H9 (cell line): ENCODE measurements around the gene SCRN1. TPM values are rescaled to one million over a fixed set of nuclear protein-coding genes. Genes with fewer than 3 reads are reported as not detected.

Experiments used
- DNase-seq: peaks from one replicate; pipeline ENCODE4 v3.0.0-alpha.2; 2017
- H2AFZ ChIP-seq: one replicate; pipeline ENCODE4 v1.6.1; 2013; ENCODE audit warnings: mild to moderate bottlenecking, low read length, control low read depth, moderate library complexity
- H2AK5ac ChIP-seq: 2 replicates; pipeline ENCODE4 v1.6.1; 2013; ENCODE audit warnings: low read length, control low read depth, mixed read lengths; ENCODE audit not compliant: insufficient read length
- H2BK120ac ChIP-seq: one replicate; pipeline ENCODE4 v1.6.1; 2013; ENCODE audit warnings: low read depth, mild to moderate bottlenecking, low read length, control low read depth, inconsistent platforms; ENCODE audit not compliant: poor library complexity, severe bottlenecking
- H2BK12ac ChIP-seq: 2 replicates; pipeline ENCODE4 v1.6.1; 2013; ENCODE audit warnings: low read length, control low read depth, mixed read lengths, low read depth; ENCODE audit not compliant: insufficient read length
- H2BK15ac ChIP-seq: 2 replicates; pipeline ENCODE4 v1.6.1; 2013; ENCODE audit warnings: low read depth, low read length, control low read depth
- H2BK20ac ChIP-seq: one replicate; pipeline ENCODE4 v1.6.1; 2013; ENCODE audit warnings: low read depth, mild to moderate bottlenecking, low read length, control low read depth, inconsistent platforms; ENCODE audit not compliant: poor library complexity, severe bottlenecking
- H2BK5ac ChIP-seq: 2 replicates; pipeline ENCODE4 v1.6.1; 2013; ENCODE audit warnings: low read length, control low read depth, mixed read lengths; ENCODE audit not compliant: insufficient read length
- H3K14ac ChIP-seq: 2 replicates; pipeline ENCODE4 v1.6.1; 2013; ENCODE audit warnings: low read length, control low read depth; ENCODE audit not compliant: insufficient read depth
- H3K18ac ChIP-seq: 2 replicates; pipeline ENCODE4 v1.6.1; 2013; ENCODE audit warnings: low read depth, mild to moderate bottlenecking, mixed read lengths, low read length, control low read depth; ENCODE audit not compliant: insufficient read length
- H3K23ac ChIP-seq: 2 replicates; pipeline ENCODE4 v1.6.1; 2013; ENCODE audit warnings: low read length, control low read depth, mixed read lengths, low read depth; ENCODE audit not compliant: insufficient read length
- H3K23me2 ChIP-seq: 2 replicates; pipeline ENCODE4 v1.6.1; 2013; ENCODE audit warnings: low read depth, mild to moderate bottlenecking, mixed read lengths, low read length, control low read depth; ENCODE audit not compliant: insufficient read length, poor library complexity, severe bottlenecking
- H3K27ac ChIP-seq: 2 replicates; pipeline ENCODE4 v1.5.1; 2013; ENCODE audit warnings: low read length, control low read depth, mixed read lengths, low read depth; ENCODE audit not compliant: insufficient read length
- H3K27me3 ChIP-seq: 2 replicates; pipeline ENCODE4 v1.6.1; 2013; ENCODE audit warnings: low read length, control low read depth, inconsistent platforms; ENCODE audit not compliant: insufficient read depth
- H3K4ac ChIP-seq: 2 replicates; pipeline ENCODE4 v1.6.1; 2013; ENCODE audit warnings: low read depth, mild to moderate bottlenecking, control low read depth, inconsistent platforms, low read length, moderate library complexity
- H3K4me1 ChIP-seq: 2 replicates; pipeline ENCODE4 v1.6.1; 2013; ENCODE audit warnings: low read length, control low read depth, inconsistent platforms; ENCODE audit not compliant: insufficient read depth
- H3K4me2 ChIP-seq: 2 replicates; pipeline ENCODE4 v1.6.1; 2013; ENCODE audit warnings: low read length, control low read depth, mixed read lengths; ENCODE audit not compliant: insufficient read length, insufficient read depth
- H3K56ac ChIP-seq: 2 replicates; pipeline ENCODE4 v1.6.1; 2013; ENCODE audit warnings: low read depth, mild to moderate bottlenecking, mixed read lengths, low read length, control low read depth; ENCODE audit not compliant: insufficient read length
- H3K79me1 ChIP-seq: 2 replicates; pipeline ENCODE4 v1.6.1; 2013; ENCODE audit warnings: low read depth, mild to moderate bottlenecking, moderate library complexity, low read length, control low read depth, inconsistent platforms; ENCODE audit not compliant: insufficient read depth, poor library complexity, severe bottlenecking
- H3K79me2 ChIP-seq: 2 replicates; pipeline ENCODE4 v1.6.1; 2013; ENCODE audit warnings: low read length, control low read depth, inconsistent platforms; ENCODE audit not compliant: insufficient read depth
- H3K9ac ChIP-seq: 2 replicates; pipeline ENCODE4 v1.6.1; 2013; ENCODE audit warnings: low read length, control low read depth, mixed read lengths; ENCODE audit not compliant: insufficient read length; ENCODE audit errors: extremely low read depth
- H3K9me3 ChIP-seq: one replicate; pipeline ENCODE4 v1.6.1; 2013; ENCODE audit warnings: low read depth, low read length, inconsistent platforms; ENCODE audit not compliant: control insufficient read depth
- H3T11ph ChIP-seq: one replicate; pipeline ENCODE4 v1.6.1; 2013; ENCODE audit warnings: mild to moderate bottlenecking, low read length, control low read depth, inconsistent platforms
- H4K20me1 ChIP-seq: one replicate; pipeline ENCODE4 v1.6.1; 2013; ENCODE audit not compliant: control insufficient read depth, insufficient read length, insufficient read depth
- H4K5ac ChIP-seq: 2 replicates; pipeline ENCODE4 v1.6.1; 2013; ENCODE audit warnings: low read depth, mild to moderate bottlenecking, mixed read lengths, low read length, control low read depth; ENCODE audit not compliant: insufficient read length
- H4K8ac ChIP-seq: replicated peaks from 2 replicates; pipeline ENCODE4 v1.6.1; 2013; ENCODE audit warnings: low read length, control low read depth, mixed read lengths, low read depth; ENCODE audit not compliant: insufficient read length
- H4K91ac ChIP-seq: 2 replicates; pipeline ENCODE4 v1.6.1; 2013; ENCODE audit warnings: low read depth, mild to moderate bottlenecking, moderate library complexity, mixed read lengths, low read length, control low read depth; ENCODE audit not compliant: insufficient read length
- H3K27ac Mint-ChIP-seq, 3 experiments: 2 replicates in 2 of 3; 3 replicates in 1 of 3; pipeline ENCODE4 v1.8.0; 2020 to 2021; ENCODE audit warnings: mixed read lengths in 3 of 3, mild to moderate bottlenecking in 1 of 3, moderate library complexity in 1 of 3
- H3K27me3 Mint-ChIP-seq: 2 replicates; pipeline ENCODE4 v1.8.0; 2021; ENCODE audit warnings: low read depth, mild to moderate bottlenecking, moderate library complexity, mixed read lengths
- H3K36me3 Mint-ChIP-seq, 3 experiments: 2 replicates in 2 of 3; 3 replicates in 1 of 3; pipeline ENCODE4 v1.8.0; 2020 to 2021; ENCODE audit warnings: low read depth in 3 of 3, mixed read lengths in 3 of 3; ENCODE audit not compliant: insufficient read depth in 1 of 3
- H3K4me1 Mint-ChIP-seq, 2 experiments: 2 replicates each; pipeline ENCODE4 v1.8.0; 2020; ENCODE audit warnings: mixed read lengths in 2 of 2
- H3K4me3 Mint-ChIP-seq, 2 experiments: 2 replicates in 1 of 2; 3 replicates in 1 of 2; pipeline ENCODE4 v1.8.0; 2020 to 2021; ENCODE audit warnings: mild to moderate bottlenecking in 2 of 2, mixed read lengths in 2 of 2, moderate library complexity in 1 of 2
- H3K9me3 Mint-ChIP-seq, 2 experiments: 2 replicates in 1 of 2; 3 replicates in 1 of 2; pipeline ENCODE4 v1.8.0; 2020; ENCODE audit warnings: mild to moderate bottlenecking in 2 of 2, mixed read lengths in 2 of 2, moderate library complexity in 1 of 2
- CTCF ChIP-seq: fragments of 200-600 bp; sonication (generic); conservative IDR thresholded peaks from 3 replicates; pipeline ENCODE4 v1.8.0; 2021; ENCODE audit warnings: antibody characterized with exemption, mild to moderate bottlenecking
- total RNA-seq: library from RNA; stranded (reverse); gene quantifications from 2 replicates; pipeline ENCODE4 v1.2.1, GENCODE V29; 2021

The SCRN1 gene
- total RNA-seq, 1 experiment from 2014 or later = 101 TPM

- Histone ChIP-seq H2BK15ac (no peak overlapping the region), H2AFZ (no peak overlapping the region), H3K9ac (no peak overlapping the region), H3K4me1 (no peaks in the 10 kb centered on the region; the same call in 1 of the 2 replicates), H3T11ph (no peak overlapping the region), H3K79me2 (no peaks in the 10 kb centered on the region), H4K91ac (no peak overlapping the region), H2BK12ac (no peak overlapping the region), H3K23me2 (no peaks in the 10 kb centered on the region), H3K27ac (no peak overlapping the region), H3K27me3 (no peaks in the 10 kb centered on the region), H3K4ac (no peak overlapping the region), H3K23ac (no peak overlapping the region), H2BK5ac (no peak overlapping the region), H3K18ac (no peak overlapping the region), H3K4me2 (no peak overlapping the region), H2BK120ac (no peak overlapping the region), H4K20me1 (no peaks in the 10 kb centered on the region), H2BK20ac (no peak overlapping the region), H3K56ac (no peak overlapping the region), H3K79me1 (no peaks in the 10 kb centered on the region), H3K9me3 (peaks cover 5% of the 10 kb centered on the region), H3K14ac (no peak overlapping the region), H4K5ac (no peak overlapping the region), H2AK5ac (no peak overlapping the region), H4K8ac (no peak overlapping the region)
- H3K27ac Mint-ChIP-seq = no peak overlapping the region
- H3K27me3 Mint-ChIP-seq = peaks cover 6% of the 10 kb centered on the region; the same call in 1 of the 2 replicates
- DNase-seq = no peak
- peaks cover 6 to 7% of the 10 kb centered on the region in 2 experiments for H3K4me1 Mint-ChIP-seq
- peaks cover 34 to 45% of the 10 kb centered on the region in 2 experiments for H3K9me3 Mint-ChIP-seq
- peaks cover 8 to 14% (median 10%) of the 10 kb centered on the region in 3 experiments; a peak in 5 of 7 replicates for H3K36me3 Mint-ChIP-seq
- TF ChIP-seq CTCF = no peak
- no peak overlapping the region for H3K4me3 Mint-ChIP-seq
Measured at GRCh38 chr7:29995652-29996051, 6.1 kb upstream of the SCRN1 start.
